Activated CD4-positive, alpha-beta T cell treated with anti-CD3 and anti-CD28 coated beads, Interleukin-2, Interleukin-6, amounts not matched to agents 100 ng/mL and 50 ng/mL, durations not matched to agents 16 hours and 8 hours (primary cell): ENCODE data around the gene DAAM2.

Experiments used
- DNase-seq: peaks from one replicate; pipeline ENCODE4 v3.0.0-alpha.2; 2020

Gene DAAM2

GRCh38 chr6:39891353-39891752, 99.2 kb downstream of the DAAM2 start:
- no peak for DNase-seq

- DNase-seq: no peak
These were observed 99.8 kb downstream of the DAAM2 start for GRCh38 chr6:39891976-39892375.

GRCh38 chr6:39892490-39893129, 100.4 kb downstream of the DAAM2 start:
- DNase-seq: peak; percentile 13

DNA sequence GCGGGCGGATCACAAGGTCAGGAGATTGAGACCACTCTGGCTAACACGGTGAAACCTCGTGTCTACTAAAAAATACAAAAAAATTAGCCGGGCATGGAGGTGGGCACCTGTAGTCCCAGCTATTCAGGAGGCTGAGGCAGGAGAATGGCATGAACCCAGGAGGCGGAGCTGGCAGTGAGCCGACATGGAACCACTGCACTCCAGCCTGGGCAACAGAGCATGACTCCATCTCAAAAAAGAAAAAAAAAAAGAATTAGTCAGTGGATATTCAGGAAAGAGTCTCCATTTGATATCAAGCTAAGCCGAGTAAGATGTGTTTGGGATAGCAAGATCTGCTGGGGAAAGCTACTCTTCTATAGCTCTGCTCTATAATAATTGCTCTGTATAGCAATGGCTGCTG, 101.1 kb downstream of the DAAM2 start:
- no peak for DNase-seq

- no peak for DNase-seq
These were observed 104.5 kb downstream of the DAAM2 start for GRCh38 chr6:39896701-39897100.

- no peak for DNase-seq
These were observed 105.5 kb downstream of the DAAM2 start for GRCh38 chr6:39897698-39898097.

- no peak for DNase-seq
These were observed 106.4 kb downstream of the DAAM2 start for GRCh38 chr6:39898625-39899024.

DNA sequence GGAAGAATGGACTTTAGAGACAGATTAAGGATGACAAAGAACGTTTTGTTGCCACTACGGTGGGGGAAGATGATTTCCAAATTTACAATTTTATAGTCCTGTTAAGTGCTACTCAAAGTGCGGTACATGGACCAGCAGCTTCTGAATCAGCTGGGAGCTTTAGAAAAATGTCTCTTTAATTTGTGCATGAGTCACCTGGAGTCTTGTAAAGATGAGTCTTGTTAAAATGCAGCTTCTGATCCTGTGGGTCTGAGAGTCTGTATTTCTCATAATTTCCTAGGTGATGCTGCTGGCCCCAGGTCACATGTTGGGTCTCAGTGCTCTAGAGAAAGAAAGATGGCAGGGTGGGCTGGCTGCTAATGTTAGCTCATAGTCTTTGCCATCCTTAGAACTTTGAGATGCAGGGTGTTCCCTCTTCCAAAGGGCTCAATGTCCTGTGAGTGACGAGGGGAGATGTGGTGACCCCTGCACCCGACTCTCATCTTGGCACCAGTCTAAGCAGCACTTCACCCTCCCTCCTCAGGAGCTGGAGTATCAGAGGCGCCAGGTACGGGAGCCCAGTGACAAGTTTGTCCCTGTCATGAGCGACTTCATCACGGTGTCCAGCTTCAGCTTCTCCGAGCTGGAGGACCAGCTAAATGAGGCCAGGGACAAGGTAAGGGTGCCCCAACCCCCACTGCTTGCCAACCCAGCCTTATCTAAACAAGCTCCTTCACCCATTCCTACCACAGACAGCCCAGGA, 107.5 kb downstream of the DAAM2 start:
- DNase-seq: no peak

DNA sequence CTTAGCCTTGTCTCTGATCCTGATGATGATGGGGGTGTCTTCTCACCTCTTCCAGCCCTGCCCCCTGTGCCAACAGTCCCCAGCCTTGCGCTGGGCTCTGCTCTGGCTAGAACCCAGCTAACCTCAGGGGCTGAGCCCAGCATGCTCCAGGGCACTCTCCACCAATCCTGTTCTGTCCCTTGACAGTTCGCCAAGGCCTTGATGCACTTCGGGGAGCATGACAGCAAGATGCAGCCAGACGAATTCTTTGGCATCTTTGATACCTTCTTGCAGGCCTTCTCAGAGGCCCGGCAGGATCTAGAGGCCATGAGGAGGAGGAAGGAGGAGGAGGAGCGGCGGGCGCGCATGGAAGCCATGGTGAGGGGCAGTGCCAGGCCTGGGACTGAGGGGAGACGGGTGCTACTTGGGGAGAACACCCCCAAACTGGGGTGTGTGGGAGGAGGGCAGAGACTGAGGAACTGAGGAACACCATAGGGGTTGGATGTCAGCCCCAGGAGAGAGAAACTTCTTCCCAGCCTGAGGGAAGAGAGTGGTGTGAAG, 109.0 kb downstream of the DAAM2 start:
- no peak for DNase-seq

- no peak for DNase-seq
These were observed 109.5 kb downstream of the DAAM2 start for GRCh38 chr6:39901670-39902069.

- DNase-seq: no peak
These were observed 110.0 kb downstream of the DAAM2 start for GRCh38 chr6:39902136-39902535.

GRCh38 chr6:39902786-39903465, 110.8 kb downstream of the DAAM2 start:
- DNase-seq: no peak

DNA sequence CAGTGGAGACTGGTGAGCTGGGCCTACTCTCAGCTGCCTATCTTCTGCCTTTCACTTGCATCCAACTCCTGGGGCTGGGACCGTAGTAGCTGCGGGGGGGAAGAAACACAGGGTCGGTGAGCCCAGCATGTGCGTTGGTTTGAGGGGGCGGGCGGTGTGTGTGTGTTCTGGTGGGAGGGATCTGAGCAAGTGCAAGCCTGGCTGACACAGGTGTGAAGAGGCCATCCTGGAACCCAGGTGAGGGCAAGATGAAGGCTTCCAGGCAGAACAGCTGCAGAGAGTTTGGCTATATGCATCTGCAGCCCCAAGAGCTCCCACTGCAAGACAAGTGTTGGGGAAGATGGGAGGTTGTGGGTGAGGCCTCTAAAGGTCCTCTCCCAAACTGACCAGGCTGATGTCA, 111.5 kb downstream of the DAAM2 start:
- no peak for DNase-seq

GRCh38 chr6:39904946-39905639, 112.9 kb downstream of the DAAM2 start:
- no peak for DNase-seq

DNA sequence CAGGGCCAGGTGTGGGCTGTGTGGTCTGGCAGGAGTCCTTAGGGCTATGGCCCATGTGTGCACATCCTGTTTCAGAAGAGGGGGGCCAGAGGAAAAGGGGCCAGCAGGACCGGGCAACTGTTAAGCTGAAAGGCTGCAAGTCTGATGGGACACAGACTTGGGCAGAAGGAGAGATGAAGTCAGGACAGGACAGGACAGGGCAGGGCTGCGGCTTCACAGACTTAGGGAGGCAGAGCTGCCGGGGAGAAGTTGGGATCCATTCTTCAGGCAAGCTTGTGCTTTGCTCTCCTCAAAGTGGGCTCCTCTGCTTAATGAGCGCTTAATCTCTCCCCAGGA, 113.4 kb downstream of the DAAM2 start:
- no peak for DNase-seq

GRCh38 chr6:39906318-39906761, 114.2 kb downstream of the DAAM2 start:
- no peak for DNase-seq

DNA sequence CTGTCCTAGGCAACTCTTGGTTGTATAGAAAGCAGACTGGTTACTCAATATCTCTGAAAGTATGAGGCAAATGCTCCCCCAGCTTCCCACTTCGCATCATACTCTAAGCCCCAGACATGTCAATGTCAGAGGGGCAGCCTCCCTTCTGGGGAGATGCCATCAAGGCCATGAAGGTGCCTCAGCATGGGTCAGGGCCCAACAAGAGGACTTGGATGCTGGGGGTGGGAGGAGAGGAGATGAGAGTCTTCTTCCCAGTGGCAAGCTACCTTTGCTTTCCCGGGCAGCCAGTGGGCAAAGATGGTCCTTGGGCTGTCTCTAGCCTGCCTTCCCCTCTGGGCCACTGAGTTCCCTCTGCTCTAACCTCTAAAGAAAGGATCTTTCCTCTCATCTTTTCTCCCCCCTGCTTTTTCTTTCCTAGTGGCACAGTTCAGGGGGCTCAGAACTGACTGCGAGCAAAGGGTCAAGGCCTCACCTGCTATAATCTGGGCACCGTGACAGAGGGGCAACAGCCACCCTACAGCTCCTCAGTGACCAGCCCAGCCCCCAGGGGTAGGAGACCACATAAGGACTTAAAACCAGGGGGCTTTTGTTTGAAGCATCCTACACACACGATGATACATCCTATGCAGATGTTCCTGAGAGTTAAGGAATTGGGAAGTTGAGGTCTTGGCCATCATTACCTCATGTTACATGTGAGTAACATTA, 115.8 kb downstream of the DAAM2 start:
- no peak for DNase-seq

GRCh38 chr6:39908838-39909583, 116.8 kb downstream of the DAAM2 start:
- DNase-seq: no peak

DNA sequence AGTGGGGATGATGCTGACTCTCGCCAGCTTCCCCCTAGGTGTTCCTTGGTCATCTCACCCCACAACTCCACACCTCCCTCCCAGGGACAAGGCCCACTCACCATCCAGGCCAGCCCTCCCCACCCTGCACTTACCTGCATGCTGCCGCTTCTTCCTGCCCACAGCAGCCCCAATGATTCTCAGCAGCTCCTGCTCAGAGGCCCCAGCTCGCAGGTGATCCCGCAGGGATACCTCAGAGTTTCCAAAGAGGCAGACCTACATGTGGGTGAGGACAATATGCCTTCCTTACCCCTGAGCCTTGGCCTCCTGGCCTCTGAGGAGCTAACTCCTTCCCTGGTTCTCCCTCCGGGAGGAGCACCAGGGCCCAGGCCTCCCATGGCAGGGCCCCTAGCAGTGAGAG, 117.5 kb downstream of the DAAM2 start:
- DNase-seq: no peak

- DNase-seq: no peak
These were observed 118.0 kb downstream of the DAAM2 start for GRCh38 chr6:39910164-39910563.

DNA sequence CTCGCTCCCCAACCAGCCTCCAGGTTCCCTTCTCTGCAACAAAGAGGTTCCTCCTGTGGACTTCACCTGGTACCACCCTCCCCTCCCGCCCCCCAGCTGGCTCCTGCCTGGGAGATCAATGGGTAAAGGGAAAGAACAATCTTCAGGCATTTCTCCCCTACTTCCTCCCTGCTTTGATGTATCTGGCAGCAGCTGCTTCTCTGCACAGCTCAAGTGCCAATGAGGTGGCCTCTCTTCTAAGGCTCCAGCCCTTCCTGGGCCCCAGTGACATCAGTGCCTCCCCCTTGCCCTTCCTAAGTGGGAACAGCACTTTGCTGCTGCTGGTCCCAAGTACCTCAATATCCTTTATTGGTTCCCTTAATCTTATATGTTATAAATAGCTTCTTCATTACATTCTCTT, 118.6 kb downstream of the DAAM2 start:
- DNase-seq: no peak
